ENCODE data around the gene RPS10.

DNA sequence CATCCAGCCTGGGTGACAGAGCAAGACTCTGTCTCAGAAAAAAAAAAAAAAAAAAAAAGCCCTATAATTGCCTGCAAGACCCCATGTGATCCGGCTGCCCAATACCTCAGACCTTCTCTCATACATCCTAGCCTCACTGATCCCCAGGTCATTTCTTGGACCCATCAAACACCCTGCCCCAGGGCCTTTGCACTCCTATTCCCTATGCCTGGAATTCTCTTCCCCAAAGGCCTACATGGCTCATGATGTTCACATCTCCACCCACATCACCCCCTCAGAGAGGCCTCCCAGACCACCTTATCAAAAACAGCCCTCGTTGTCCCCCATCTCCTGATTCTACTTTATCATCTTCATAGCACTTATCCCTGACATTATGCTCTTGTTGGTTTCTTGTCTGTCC lies 48.9 kb upstream of the RPS10 start:
- TF ChIP-seq CTCF (conservative IDR thresholded peaks at IDR 0.05) (no peak), ZFX (IDR thresholded peaks at IDR 0.05) (no peak)

Data from C4-2B (cell line).